Bronchial epithelial cell (primary cell): ENCODE measurements around the gene BRD3OS. TPM values are rescaled to one million over a fixed set of nuclear protein-coding genes. Genes with fewer than 3 reads are reported as not detected.

Experiments used
- DNase-seq: peaks from one replicate; pipeline ENCODE4 v3.0.0-alpha.2; 2010; ENCODE audit warnings: low read depth
- FAIRE-seq: peaks from 2 replicates; lab custom pipeline; 2011; peaks lifted over from hg19 to GRCh38; lab: Jason Lieb, UNC
- H3K27me3 ChIP-seq: 2 replicates; pipeline ENCODE4 v1.5.1; 2011; ENCODE audit warnings: low read length; ENCODE audit not compliant: control insufficient read depth, insufficient read depth
- H3K36me3 ChIP-seq: 2 replicates; pipeline ENCODE4 v1.5.1; 2011; ENCODE audit warnings: low read length; ENCODE audit not compliant: control insufficient read depth, insufficient read depth
- H3K4me3 ChIP-seq: 2 replicates; pipeline ENCODE4 v1.5.1; 2011; ENCODE audit warnings: mild to moderate bottlenecking, low read depth, low read length, control low read depth
- total RNA-seq: library from RNA; depleted of rRNA; stranded (reverse); fragments of >200 nt; gene quantifications from 2 replicates; pipeline ENCODE4 v1.2.1, GENCODE V29; 2014
- TF ChIP-seq, protein P1 (sequence below): IDR thresholded peaks from 2 replicates; pipeline ENCODE4 v1.5.1; 2011; ENCODE audit warnings: mild to moderate bottlenecking, moderate library complexity, low read length, control low read depth, inconsistent platforms; ENCODE audit not compliant: insufficient read depth, severe bottlenecking

BRD3OS gene
- total RNA-seq, 1 donor from 2014 or later = 5.8 TPM

DNA sequence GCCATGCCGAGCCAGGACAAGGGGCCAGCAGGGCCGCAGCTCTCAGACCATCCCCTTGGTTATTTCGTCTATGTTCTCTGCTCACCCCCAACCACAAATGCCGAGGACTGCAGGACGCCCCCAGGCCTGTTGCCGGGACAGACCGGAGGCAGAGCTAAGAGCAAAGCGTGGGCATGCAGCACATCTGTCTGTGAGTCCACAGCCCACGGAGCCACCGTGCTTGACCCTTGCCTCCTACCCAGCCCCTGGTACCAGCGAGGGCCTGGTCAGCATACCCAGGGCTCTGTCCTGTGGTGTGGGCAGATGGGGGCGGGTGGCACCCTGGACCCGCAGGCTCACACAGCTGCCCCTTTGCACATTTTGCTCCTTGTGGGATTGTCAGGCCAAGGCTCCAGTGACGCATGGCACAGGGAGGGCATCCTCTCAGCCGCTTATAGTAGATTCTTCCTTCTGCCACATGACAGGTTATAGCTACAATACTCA is 37.8 kb downstream of the BRD3OS start:
- peak; percentile 83 for FAIRE-seq
- H3K4me3 ChIP-seq = no peak overlapping the region
- H3K27me3 ChIP-seq = no peaks in the 10 kb centered on the region
- TF ChIP-seq, protein P1, sequence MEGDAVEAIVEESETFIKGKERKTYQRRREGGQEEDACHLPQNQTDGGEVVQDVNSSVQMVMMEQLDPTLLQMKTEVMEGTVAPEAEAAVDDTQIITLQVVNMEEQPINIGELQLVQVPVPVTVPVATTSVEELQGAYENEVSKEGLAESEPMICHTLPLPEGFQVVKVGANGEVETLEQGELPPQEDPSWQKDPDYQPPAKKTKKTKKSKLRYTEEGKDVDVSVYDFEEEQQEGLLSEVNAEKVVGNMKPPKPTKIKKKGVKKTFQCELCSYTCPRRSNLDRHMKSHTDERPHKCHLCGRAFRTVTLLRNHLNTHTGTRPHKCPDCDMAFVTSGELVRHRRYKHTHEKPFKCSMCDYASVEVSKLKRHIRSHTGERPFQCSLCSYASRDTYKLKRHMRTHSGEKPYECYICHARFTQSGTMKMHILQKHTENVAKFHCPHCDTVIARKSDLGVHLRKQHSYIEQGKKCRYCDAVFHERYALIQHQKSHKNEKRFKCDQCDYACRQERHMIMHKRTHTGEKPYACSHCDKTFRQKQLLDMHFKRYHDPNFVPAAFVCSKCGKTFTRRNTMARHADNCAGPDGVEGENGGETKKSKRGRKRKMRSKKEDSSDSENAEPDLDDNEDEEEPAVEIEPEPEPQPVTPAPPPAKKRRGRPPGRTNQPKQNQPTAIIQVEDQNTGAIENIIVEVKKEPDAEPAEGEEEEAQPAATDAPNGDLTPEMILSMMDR = no peak
- H3K36me3 ChIP-seq = peaks cover 3% of the 10 kb centered on the region
- DNase-seq = no peak

DNA sequence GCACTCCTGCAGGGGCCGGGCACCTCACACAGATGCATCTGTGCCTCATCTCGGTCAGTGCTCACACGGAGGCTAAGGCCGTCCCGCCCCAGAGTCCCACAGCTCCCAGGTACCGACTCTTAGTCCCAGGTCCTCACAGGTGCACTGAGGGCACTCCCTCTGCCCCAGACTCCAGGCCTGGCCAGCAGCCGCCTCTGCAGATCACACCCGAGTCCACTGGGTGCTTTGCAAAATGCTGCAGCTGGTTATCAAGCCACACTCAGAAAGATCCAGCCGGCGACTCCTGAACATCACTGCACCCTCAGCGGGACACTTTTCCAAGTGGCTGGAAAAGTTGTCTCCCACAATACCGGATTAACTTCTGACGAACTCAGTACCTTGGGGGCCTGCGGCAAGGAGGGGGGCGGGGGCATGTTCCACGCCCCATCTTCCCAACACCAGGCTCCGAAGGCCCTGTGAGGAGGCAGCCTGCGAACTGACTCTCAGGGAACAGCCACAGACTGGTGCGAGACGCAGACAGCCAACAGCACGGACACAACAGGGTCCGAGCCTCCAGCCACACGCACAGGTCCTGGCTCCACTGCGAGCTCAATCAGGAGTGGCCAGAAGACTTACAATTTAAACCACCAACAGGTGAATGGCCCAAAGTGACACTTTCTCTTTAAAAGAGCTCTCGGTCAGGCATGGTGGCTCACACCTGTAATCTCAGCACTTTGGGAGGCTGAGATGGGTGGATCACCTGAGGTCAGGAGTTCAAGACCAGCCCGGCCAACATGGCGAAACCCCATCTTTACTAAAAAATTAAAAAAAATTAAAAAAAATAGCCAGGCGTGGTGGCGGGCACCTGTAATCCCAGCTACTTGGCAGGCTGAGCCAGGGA is 38.5 kb downstream of the BRD3OS start:
- DNase-seq = no peak
- H3K36me3 ChIP-seq = peaks cover 3% of the 10 kb centered on the region
- no peaks in the 10 kb centered on the region for H3K27me3 ChIP-seq
- no peak overlapping the region for H3K4me3 ChIP-seq
- FAIRE-seq = no peak
- TF ChIP-seq, protein P1 = no peak

DNA sequence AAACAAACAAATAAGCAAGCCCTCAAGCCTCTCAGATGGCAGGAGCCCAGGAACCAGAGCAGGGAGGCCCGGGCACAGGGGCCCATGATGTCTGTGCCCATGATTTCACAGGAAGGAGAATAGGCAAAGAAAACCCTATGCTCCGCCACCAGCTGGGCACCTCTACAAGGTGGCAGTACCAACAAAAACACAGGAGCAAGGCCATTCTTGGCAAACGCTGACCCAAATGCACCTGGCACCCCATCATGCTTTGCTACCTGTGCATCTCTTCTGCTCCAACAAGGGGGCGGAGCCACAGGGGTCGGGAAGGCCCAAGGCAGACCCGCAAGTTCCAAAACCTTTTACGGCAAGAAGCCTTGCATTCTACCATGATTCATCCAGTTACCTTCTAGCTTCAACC is 39.4 kb downstream of the BRD3OS start:
- peaks cover 4% of the 10 kb centered on the region for H3K27me3 ChIP-seq
- H3K36me3 ChIP-seq = peaks cover 3% of the 10 kb centered on the region
- TF ChIP-seq, protein P1 = no peak
- no peak overlapping the region for H3K4me3 ChIP-seq
- DNase-seq (no peak), FAIRE-seq (no peak)

DNA sequence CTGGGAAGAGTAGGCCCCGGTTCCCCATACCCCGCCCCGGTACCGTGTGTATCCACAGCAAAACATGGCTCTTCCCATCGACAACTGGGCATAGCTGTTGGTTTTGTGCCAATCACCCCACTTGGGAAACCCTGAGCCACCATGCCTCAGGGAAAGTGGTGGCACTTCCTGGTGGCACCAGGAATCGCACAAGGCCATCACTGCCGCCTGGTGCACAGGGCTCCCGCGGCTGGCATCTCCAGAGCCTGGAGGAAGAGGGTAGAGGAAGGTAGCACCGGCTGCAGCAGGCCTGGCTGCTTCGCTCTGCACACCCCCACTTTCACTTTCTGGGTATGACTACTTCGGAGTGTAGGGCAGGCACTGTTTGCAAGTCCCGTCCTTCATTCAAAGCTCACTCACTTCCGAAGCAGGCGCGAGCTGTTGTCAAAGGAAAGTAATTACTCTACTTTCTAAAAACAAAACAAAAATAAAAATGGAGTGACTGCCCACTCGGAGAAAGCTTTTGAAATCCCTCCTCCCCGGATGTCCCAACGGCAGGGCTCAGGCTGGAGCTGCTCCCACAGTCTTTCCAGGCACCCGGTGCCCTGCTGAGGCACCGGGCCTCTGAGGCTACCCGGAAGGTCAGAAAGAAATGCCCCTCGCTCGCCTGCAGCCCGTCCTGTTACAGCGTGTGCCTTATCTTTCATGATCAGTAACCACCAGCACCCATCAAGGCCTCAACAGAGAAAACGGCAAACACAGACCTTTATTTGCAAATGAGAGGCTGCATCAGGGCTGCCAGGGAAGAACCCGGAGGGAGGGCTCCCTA is 40.5 kb downstream of the BRD3OS start:
- no peak for FAIRE-seq
- peaks cover 8% of the 10 kb centered on the region for H3K27me3 ChIP-seq
- H3K36me3 ChIP-seq = peaks cover 3% of the 10 kb centered on the region
- TF ChIP-seq, protein P1 = no peak
- H3K4me3 ChIP-seq = peak overlapping the region; percentile 65
- DNase-seq = peak; percentile 58

DNA sequence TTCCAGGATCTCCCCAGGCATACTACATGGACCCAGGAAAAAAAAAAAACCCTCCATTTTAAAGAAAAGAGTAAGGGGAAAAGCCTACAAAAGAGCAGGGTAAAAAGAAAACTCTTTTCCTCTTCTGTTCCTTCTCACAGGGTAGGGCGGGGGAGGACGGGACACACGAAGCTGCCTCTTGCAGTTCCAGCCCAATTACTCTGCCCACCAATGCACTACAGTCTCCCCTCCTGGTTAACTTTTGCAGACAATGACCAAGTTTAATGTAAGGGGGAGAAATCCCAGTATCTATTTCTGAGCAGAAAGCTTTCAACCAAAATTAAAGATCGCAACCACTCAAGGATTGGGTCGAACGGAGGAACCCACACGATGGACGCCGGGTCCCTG is 41.2 kb downstream of the BRD3OS start:
- Histone ChIP-seq H3K36me3 (peaks cover 3% of the 10 kb centered on the region), H3K27me3 (peaks cover 11% of the 10 kb centered on the region), H3K4me3 (peak overlapping the region; percentile 65)
- no peak for DNase-seq
- no peak for FAIRE-seq
- TF ChIP-seq, protein P1 = no peak
